Measurements from ENCODE around the gene DOP1A. TPM values are rescaled to one million over a fixed set of nuclear protein-coding genes. Genes with fewer than 3 reads are reported as not detected.
A peak's percentile ranks its signal among the peaks of the same experiment; 100 is the strongest.

DOP1A gene
- total and polyA plus RNA-seq, 2 of the 4 experiments (the other 2 are of a cell fraction): 6.0 to 32.4 TPM

DNA sequence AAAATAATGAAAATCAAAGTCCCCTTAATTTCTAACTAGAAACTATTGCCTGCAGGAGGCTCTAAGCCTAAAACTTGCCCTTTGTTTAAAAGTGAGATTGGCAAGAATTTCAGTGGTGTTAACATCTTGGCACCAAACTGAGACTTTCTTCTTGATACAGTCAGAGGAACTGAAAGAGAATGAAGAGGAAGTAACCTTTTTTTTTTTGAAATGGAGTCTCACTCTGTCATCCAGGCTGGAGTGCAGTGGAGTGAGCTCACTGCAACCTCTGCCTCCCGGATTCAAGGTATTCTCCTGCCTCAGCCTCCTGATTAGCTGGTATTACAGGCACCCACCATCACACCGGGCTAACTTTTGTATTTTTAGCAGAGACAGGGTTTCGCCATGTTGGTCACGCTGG lies 3.6 kb downstream of the DOP1A start:
- TF ChIP-seq MAZ (IDR thresholded peaks at IDR 0.05; ENCODE audit: borderline replicate concordance, low read depth, low read length) (no peak), RFX5 (IDR thresholded peaks at IDR 0.05; ENCODE audit: low read depth, low read length) (no peak), MXI1 (IDR thresholded peaks at IDR 0.05; ENCODE audit: borderline replicate concordance, low read depth, low read length) (no peak), NFE2L2 (IDR thresholded peaks at IDR 0.05; ENCODE audit: low read depth, low read length) (no peak), USF2 (IDR thresholded peaks at IDR 0.05; ENCODE audit: low read depth, low read length) (no peak), FOS (IDR thresholded peaks at IDR 0.05; ENCODE audit: low read depth, low read length) (no peak), MAFK (IDR thresholded peaks at IDR 0.05; ENCODE audit: low read depth, low read length) (no peak), BHLHE40 (IDR thresholded peaks at IDR 0.05; ENCODE audit: low read depth, low read length) (no peak), RAD21 (IDR thresholded peaks at IDR 0.05; ENCODE audit: low read length) (no peak), RCOR1 (IDR thresholded peaks at IDR 0.05; ENCODE audit: insufficient replicate concordance, low read length) (no peak)
- TF ChIP-seq, protein P1, sequence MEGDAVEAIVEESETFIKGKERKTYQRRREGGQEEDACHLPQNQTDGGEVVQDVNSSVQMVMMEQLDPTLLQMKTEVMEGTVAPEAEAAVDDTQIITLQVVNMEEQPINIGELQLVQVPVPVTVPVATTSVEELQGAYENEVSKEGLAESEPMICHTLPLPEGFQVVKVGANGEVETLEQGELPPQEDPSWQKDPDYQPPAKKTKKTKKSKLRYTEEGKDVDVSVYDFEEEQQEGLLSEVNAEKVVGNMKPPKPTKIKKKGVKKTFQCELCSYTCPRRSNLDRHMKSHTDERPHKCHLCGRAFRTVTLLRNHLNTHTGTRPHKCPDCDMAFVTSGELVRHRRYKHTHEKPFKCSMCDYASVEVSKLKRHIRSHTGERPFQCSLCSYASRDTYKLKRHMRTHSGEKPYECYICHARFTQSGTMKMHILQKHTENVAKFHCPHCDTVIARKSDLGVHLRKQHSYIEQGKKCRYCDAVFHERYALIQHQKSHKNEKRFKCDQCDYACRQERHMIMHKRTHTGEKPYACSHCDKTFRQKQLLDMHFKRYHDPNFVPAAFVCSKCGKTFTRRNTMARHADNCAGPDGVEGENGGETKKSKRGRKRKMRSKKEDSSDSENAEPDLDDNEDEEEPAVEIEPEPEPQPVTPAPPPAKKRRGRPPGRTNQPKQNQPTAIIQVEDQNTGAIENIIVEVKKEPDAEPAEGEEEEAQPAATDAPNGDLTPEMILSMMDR (conservative IDR thresholded peaks at IDR 0.05; ENCODE audit: low read depth, low read length): no peak
- TF ChIP-seq, protein P2, sequence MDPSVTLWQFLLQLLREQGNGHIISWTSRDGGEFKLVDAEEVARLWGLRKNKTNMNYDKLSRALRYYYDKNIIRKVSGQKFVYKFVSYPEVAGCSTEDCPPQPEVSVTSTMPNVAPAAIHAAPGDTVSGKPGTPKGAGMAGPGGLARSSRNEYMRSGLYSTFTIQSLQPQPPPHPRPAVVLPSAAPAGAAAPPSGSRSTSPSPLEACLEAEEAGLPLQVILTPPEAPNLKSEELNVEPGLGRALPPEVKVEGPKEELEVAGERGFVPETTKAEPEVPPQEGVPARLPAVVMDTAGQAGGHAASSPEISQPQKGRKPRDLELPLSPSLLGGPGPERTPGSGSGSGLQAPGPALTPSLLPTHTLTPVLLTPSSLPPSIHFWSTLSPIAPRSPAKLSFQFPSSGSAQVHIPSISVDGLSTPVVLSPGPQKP (IDR thresholded peaks at IDR 0.05; ENCODE audit: borderline replicate concordance, low read depth, low read length): no peak
- Histone ChIP-seq H3K9me3 (ENCODE audit: control insufficient read depth, insufficient read depth, low read length) (no peaks in the 10 kb centered on the region), H2BK20ac (ENCODE audit: low read depth, low read length) (no peak overlapping the region), H3K9me1 (ENCODE audit: insufficient read depth, low read length) (no peaks in the 10 kb centered on the region), H3K56ac (ENCODE audit: extremely low read depth, insufficient read depth, low read length) (no peak overlapping the region), H3K18ac (ENCODE audit: low read depth, low read length) (no peak overlapping the region), H3K4ac (ENCODE audit: low read depth, low read length) (no peak overlapping the region), H2BK120ac (ENCODE audit: low read depth, low read length) (no peak overlapping the region), H3K23ac (ENCODE audit: low read depth, low read length) (peak overlapping the region; percentile 23; the same call in 1 of the 2 replicates), H3K4me1 (ENCODE audit: control insufficient read depth, insufficient read depth, low read length) (no peaks in the 10 kb centered on the region), H2AFZ (replicated peaks; ENCODE audit: low read length, poor library complexity) (no peak overlapping the region), H3K36me3 (ENCODE audit: control insufficient read depth, insufficient read depth, low read length) (no peaks in the 10 kb centered on the region), H2AK5ac (ENCODE audit: low read depth, low read length) (no peak overlapping the region), H3K79me1 (ENCODE audit: low read depth in 1 of 2, low read length in 2 of 2) (peaks cover 16 to 31% of the 10 kb centered on the region in 2 experiments; a peak in 3 of 4 replicates), H4K5ac (ENCODE audit: low read depth, low read length) (no peak overlapping the region), H4K91ac (ENCODE audit: insufficient read depth, low read depth, low read length) (no peak overlapping the region), H3K27me3 (ENCODE audit: control insufficient read depth, insufficient read depth, low read length) (no peaks in the 10 kb centered on the region), H4K8ac (ENCODE audit: low read depth in 2 of 2, low read length in 2 of 2) (no peak overlapping the region), H3K14ac (replicated peaks; ENCODE audit: low read depth, low read length) (no peak overlapping the region), H3K4me2 (ENCODE audit: low read depth, low read length) (no peak overlapping the region), H2BK15ac (ENCODE audit: low read depth, low read length) (no peak overlapping the region), H3K27ac (ENCODE audit: insufficient read depth, low read length) (no peak overlapping the region), H2AK9ac (replicated peaks; ENCODE audit: low read depth, low read length, poor library complexity) (no peak overlapping the region), H3K4me3 (ENCODE audit: insufficient read depth, low read depth, low read length) (no peak overlapping the region), H4K20me1 (ENCODE audit: insufficient read depth, low read length) (no peaks in the 10 kb centered on the region), H2BK5ac (ENCODE audit: low read depth, low read length, poor library complexity, severe bottlenecking) (no peak overlapping the region), H3K9ac (ENCODE audit: low read depth, low read length) (no peak overlapping the region)
- in situ Hi-C loops (cut with MboI; ENCODE audit: low sequenced_read_pairs) (loop anchor here (25.0 kb wide), 1 partner anchor 709 kb away; the partner anchor contains the start of gene TPBG), intact Hi-C loops (cut with micrococcal nuclease) (no loop called here), dilution Hi-C loops (cut with HindIII; ENCODE audit: low sequenced_read_pairs, unreplicated experiment) (loop anchor here (25.0 kb wide), 1 partner anchor 441 kb away; the partner anchor contains the start of gene PRSS35)
- WGBS, 2 experiments (ENCODE audit: extremely low coverage in 2 of 2, insufficient read length in 1 of 2): 90% methylated on average over 4 of the region's 4 CpGs; no CpG with 5 or more reads in 1 of the 2 experiments
- DNase-seq (no peak), ATAC-seq (ENCODE audit: low read depth) (no peak)
- ChIA-PET POLR2A (ENCODE audit: unreplicated experiment) (no interaction called here), CTCF (no interaction called here)
- BruUV-seq (replicated peaks): no TSS peak

Measured in IMR-90 (cell line).